Panc1 (cell line): Measurements from ENCODE around the gene NEK7. TPM values are rescaled to one million over a fixed set of nuclear protein-coding genes. Genes with fewer than 3 reads are reported as not detected.

ENCODE experiments used
- ATAC-seq: fragments of 200-7000 bp; cut with Tn5 transposase; 2 replicates; pipeline ENCODE4 v1.9.1; 2020; ENCODE audit warnings: mild to moderate bottlenecking, moderate library complexity
- BruUV-seq: library from RNA; stranded (reverse); fragments of 400-500 nt; replicated peaks from 2 replicates; lab custom pipeline; 2021; lab: Mats Ljungman, UMichigan
- CTCF ChIA-PET: fragments of 300-600 bp; sonication (Branson Sonifier 250); formaldehyde crosslinking; loops from one replicate; lab custom pipeline; 2022; ENCODE audit warnings: antibody characterized with exemption; lab: Charles Lee
- POLR2A ChIA-PET: fragments of 300-600 bp; sonication (Branson Sonifier 250); formaldehyde crosslinking; loops from one replicate; lab custom pipeline; 2022; ENCODE audit warnings: antibody characterized with exemption; lab: Charles Lee
- DNase-seq: peaks from one replicate; pipeline ENCODE4 v3.0.0-alpha.2; 2010; ENCODE audit warnings: low read depth, low spot score
- H3K27ac ChIP-seq: 2 replicates; pipeline ENCODE4 v1.5.1; 2011; ENCODE audit warnings: mild to moderate bottlenecking, low read length, inconsistent platforms
- H3K27me3 ChIP-seq: fragments of 200-500 bp; sonication (Bioruptor generic); 2 replicates; pipeline ENCODE4 v1.6.0; 2014; ENCODE audit warnings: low read length, inconsistent platforms; ENCODE audit not compliant: control insufficient read depth, insufficient read depth
- H3K36me3 ChIP-seq: fragments of 200-500 bp; sonication (Bioruptor generic); 2 replicates; pipeline ENCODE4 v1.5.1; 2014; ENCODE audit warnings: inconsistent platforms, mild to moderate bottlenecking, low read length, moderate library complexity; ENCODE audit not compliant: control insufficient read depth, insufficient read depth
- H3K4me1 ChIP-seq: 2 replicates; pipeline ENCODE4 v1.5.1; 2011; ENCODE audit warnings: inconsistent platforms, mild to moderate bottlenecking, low read length, moderate library complexity; ENCODE audit not compliant: control insufficient read depth, insufficient read depth
- H3K4me3 ChIP-seq, 2 experiments: 2 replicates each; pipeline ENCODE4 v1.5.1; 2011 to 2012; ENCODE audit warnings: low read depth in 2 of 2, low read length in 2 of 2, mild to moderate bottlenecking in 2 of 2, inconsistent platforms in 1 of 2, moderate library complexity in 1 of 2
- H3K9me3 ChIP-seq: fragments of 200-500 bp; sonication (Bioruptor generic); 2 replicates; pipeline ENCODE4 v1.5.1; 2014; ENCODE audit warnings: low read depth, mild to moderate bottlenecking, inconsistent platforms, low read length, moderate library complexity; ENCODE audit not compliant: control insufficient read depth, insufficient read depth
- CTCF ChIP-seq: fragments of 450-650 bp; IDR thresholded peaks from 2 replicates; pipeline ENCODE4 v1.5.1; 2017; ENCODE audit warnings: mild to moderate bottlenecking
- POLR2AphosphoS5 ChIP-seq: IDR thresholded peaks from 2 replicates; pipeline ENCODE4 v1.6.1; 2012; ENCODE audit warnings: mild to moderate bottlenecking, low read depth, low read length, moderate library complexity
- REST ChIP-seq, 2 experiments: IDR thresholded peaks; 2 replicates each; pipeline ENCODE4 v1.6.1; 2011 to 2012; ENCODE audit warnings: low read depth in 2 of 2, control low read depth in 1 of 2, low read length in 1 of 2, mild to moderate bottlenecking in 1 of 2, moderate library complexity in 1 of 2; ENCODE audit not compliant: insufficient read depth in 1 of 2
- SIN3A ChIP-seq: IDR thresholded peaks from 2 replicates; pipeline ENCODE4 v1.6.1; 2012; ENCODE audit warnings: low read depth, mild to moderate bottlenecking, low read length, moderate library complexity, borderline replicate concordance; ENCODE audit not compliant: insufficient read depth
- TCF7L2 ChIP-seq: IDR thresholded peaks from 2 replicates; pipeline ENCODE4 v1.6.1; 2011; ENCODE audit warnings: mild to moderate bottlenecking, low read depth, low read length, inconsistent platforms
- in situ Hi-C: cut with HindIII; loops from 2 replicates; pipeline ENCODE4 v1.10.0; 2016; ENCODE audit warnings: low sequenced_read_pairs, low pct_unique_long_range_greater_than_20kb
- intact Hi-C: fragments of 100-400 bp; cut with micrococcal nuclease; formaldehyde crosslinking; loops from one replicate; pipeline ENCODE4 v1.10.0; 2022; ENCODE audit not compliant: unreplicated experiment
- total RNA-seq: library from RNA; stranded (reverse); gene quantifications from one replicate; pipeline ENCODE4 v1.2.1, GENCODE V29; 2021; ENCODE audit not compliant: unreplicated experiment

The NEK7 gene
- total RNA-seq, 1 experiment from 2014 or later = 53.0 TPM

GRCh38 chr1:198212126-198212525 lies 55.3 kb downstream of the NEK7 start:
- Histone ChIP-seq H3K4me3 (no peak overlapping the region), H3K36me3 (no peaks in the 10 kb centered on the region), H3K9me3 (peaks cover 10% of the 10 kb centered on the region; the same call in 1 of the 2 replicates), H3K4me1 (no peaks in the 10 kb centered on the region), H3K27me3 (no peaks in the 10 kb centered on the region), H3K27ac (no peak overlapping the region)
- BruUV-seq = no TSS peak
- ChIA-PET CTCF (no interaction called here), POLR2A (no interaction called here)
- ATAC-seq (no peak), DNase-seq (no peak)
- TF ChIP-seq CTCF (no peak), POLR2AphosphoS5 (no peak), REST (IDR thresholded peaks at IDR 0.05; ENCODE audit: insufficient read depth in 1 of 2, low read depth in 2 of 2, low read length in 1 of 2) (no peak), TCF7L2 (no peak), SIN3A (no peak)
- in situ Hi-C loops = no loop called here
- intact Hi-C loops = no loop called here

GRCh38 chr1:198212675-198213074 lies 55.9 kb downstream of the NEK7 start:
- in situ Hi-C loops (no loop called here), intact Hi-C loops (no loop called here)
- peaks cover 10% of the 10 kb centered on the region; the same call in 1 of the 2 replicates for H3K9me3 ChIP-seq
- H3K36me3 ChIP-seq = no peaks in the 10 kb centered on the region
- H3K4me1 ChIP-seq = no peaks in the 10 kb centered on the region
- DNase-seq (no peak), ATAC-seq (no peak)
- no TSS peak for BruUV-seq
- no peak overlapping the region for H3K4me3 ChIP-seq
- H3K27me3 ChIP-seq = no peaks in the 10 kb centered on the region
- CTCF ChIA-PET = no interaction called here
- no peak overlapping the region for H3K27ac ChIP-seq
- POLR2A ChIA-PET = no interaction called here
- no peak for TF ChIP-seq POLR2AphosphoS5

- in situ Hi-C loops (no loop called here), intact Hi-C loops (no loop called here)
- Histone ChIP-seq H3K27ac (no peak overlapping the region), H3K27me3 (no peaks in the 10 kb centered on the region), H3K36me3 (no peaks in the 10 kb centered on the region), H3K9me3 (peaks cover 10% of the 10 kb centered on the region; the same call in 1 of the 2 replicates), H3K4me1 (no peaks in the 10 kb centered on the region), H3K4me3 (no peak overlapping the region)
- TSS peak; percentile 24 for BruUV-seq
- ChIA-PET CTCF (no interaction called here), POLR2A (no interaction called here)
- DNase-seq = no peak
- no peak for TF ChIP-seq POLR2AphosphoS5
- no peak for TF ChIP-seq REST (IDR thresholded peaks at IDR 0.05; ENCODE audit: insufficient read depth in 1 of 2, low read depth in 2 of 2, low read length in 1 of 2)
- no peak for TF ChIP-seq SIN3A
- no peak for TF ChIP-seq CTCF
- no peak for TF ChIP-seq TCF7L2
- no peak for ATAC-seq
Measured at GRCh38 chr1:198214924-198215323, 58.1 kb downstream of the NEK7 start.
